Karpas-422 (cell line): ENCODE data around the gene KLHL18. TPM values are rescaled to one million over a fixed set of nuclear protein-coding genes. Genes with fewer than 3 reads are reported as not detected.
"Not testable (repeated sequence)": the region's sequence is repeated elsewhere in the genome, so short reads cannot be mapped to it uniquely, and the experiment has no call there.

ENCODE experiments used
- DNase-seq: peaks from one replicate; pipeline ENCODE4 v3.0.0-alpha.2; 2015
- H2AFZ ChIP-seq: fragments of 200-600 bp; sonication (generic); 2 replicates; pipeline ENCODE4 v1.6.1; 2014; ENCODE audit warnings: antibody characterized with exemption, low read length, mixed read lengths
- H3K27ac ChIP-seq: fragments of 200-600 bp; sonication (generic); 2 replicates; pipeline ENCODE4 v1.5.1; 2014; ENCODE audit warnings: mild to moderate bottlenecking, low read length, moderate library complexity
- H3K27me3 ChIP-seq: fragments of 200-600 bp; sonication (generic); 2 replicates; pipeline ENCODE4 v1.6.1; 2014; ENCODE audit warnings: low read length, mixed read lengths
- H3K36me3 ChIP-seq: fragments of 200-600 bp; sonication (generic); 2 replicates; pipeline ENCODE4 v1.6.1; 2014; ENCODE audit warnings: low read length, mixed read lengths; ENCODE audit not compliant: insufficient read depth
- H3K4me1 ChIP-seq: fragments of 200-600 bp; sonication (generic); 2 replicates; pipeline ENCODE4 v1.6.1; 2014; ENCODE audit warnings: mild to moderate bottlenecking, low read length, mixed read lengths
- H3K4me2 ChIP-seq: fragments of 200-600 bp; sonication (generic); 2 replicates; pipeline ENCODE4 v1.6.1; 2014; ENCODE audit warnings: low read length, low read depth, mild to moderate bottlenecking; ENCODE audit not compliant: poor library complexity, severe bottlenecking
- H3K4me3 ChIP-seq: fragments of 200-600 bp; sonication (generic); 2 replicates; pipeline ENCODE4 v1.5.1; 2014; ENCODE audit warnings: mild to moderate bottlenecking, antibody characterized with exemption, low read length, mixed read lengths
- H3K79me2 ChIP-seq: fragments of 200-600 bp; sonication (generic); 2 replicates; pipeline ENCODE4 v1.6.1; 2014; ENCODE audit warnings: mild to moderate bottlenecking, low read length, mixed read lengths
- H3K9ac ChIP-seq: fragments of 200-600 bp; sonication (generic); 2 replicates; pipeline ENCODE4 v1.6.0; 2014; ENCODE audit warnings: low read length
- H3K9me2 ChIP-seq: fragments of 200-600 bp; sonication (generic), shearing (Covaris generic); replicated peaks from 2 replicates; pipeline ENCODE4 v1.6.0; 2014; ENCODE audit warnings: mild to moderate bottlenecking, low read length, moderate library complexity; ENCODE audit not compliant: insufficient read depth
- H3K9me3 ChIP-seq: fragments of 300-700, 200-600 bp; sonication (generic); 2 replicates; pipeline ENCODE4 v1.6.1; 2014; ENCODE audit warnings: low read length, mixed read lengths
- H4K20me1 ChIP-seq: fragments of 200-600 bp; sonication (generic); 2 replicates; pipeline ENCODE4 v1.6.1; 2014; ENCODE audit warnings: mild to moderate bottlenecking, antibody characterized with exemption, low read length, low read depth; ENCODE audit not compliant: insufficient read depth
- total RNA-seq: library from RNA; depleted of rRNA; stranded (reverse); fragments of >200 nt; shearing (Covaris generic); gene quantifications from 2 replicates; pipeline ENCODE4 v1.2.3, GENCODE V29; 2014; ENCODE audit warnings: low replicate concordance

KLHL18 gene
- total RNA-seq, 1 experiment from 2014 or later, result 15.6 TPM

- no peaks in the 10 kb centered on the region for H3K27me3 ChIP-seq
- peaks cover 81% of the 10 kb centered on the region for H3K79me2 ChIP-seq
- no peak for DNase-seq
- peaks cover 26% of the 10 kb centered on the region for H3K36me3 ChIP-seq
- H2AFZ ChIP-seq, result no peak overlapping the region
- no peak overlapping the region for H3K4me2 ChIP-seq
- no peaks in the 10 kb centered on the region for H3K9me2 ChIP-seq
- H4K20me1 ChIP-seq, result no peaks in the 10 kb centered on the region
- H3K9ac ChIP-seq, result no peak overlapping the region
- no peak overlapping the region for H3K4me3 ChIP-seq
- no peaks in the 10 kb centered on the region for H3K9me3 ChIP-seq
- peaks cover 44% of the 10 kb centered on the region for H3K4me1 ChIP-seq
- peak overlapping the region; percentile 17 for H3K27ac ChIP-seq
Measured at GRCh38 chr3:47310391-47310790, 27.6 kb downstream of the KLHL18 start.

- Histone ChIP-seq H2AFZ (no peak overlapping the region), H3K4me1 (peaks cover 38% of the 10 kb centered on the region), H4K20me1 (no peaks in the 10 kb centered on the region), H3K79me2 (peaks cover 71% of the 10 kb centered on the region), H3K9me2 (no peaks in the 10 kb centered on the region), H3K4me3 (no peak overlapping the region), H3K27ac (peak overlapping the region; percentile 62), H3K9ac (no peak overlapping the region), H3K4me2 (peak overlapping the region; percentile 30), H3K36me3 (peaks cover 6% of the 10 kb centered on the region; the same call in 1 of the 2 replicates), H3K27me3 (no peaks in the 10 kb centered on the region), H3K9me3 (no peaks in the 10 kb centered on the region)
- DNase-seq, result no peak
Measured at GRCh38 chr3:47313341-47314055, 30.8 kb downstream of the KLHL18 start.

GRCh38 chr3:47314056-47314764 lies 31.5 kb downstream of the KLHL18 start:
- no peak overlapping the region for H3K4me2 ChIP-seq
- peaks cover 78% of the 10 kb centered on the region for H3K79me2 ChIP-seq
- H2AFZ ChIP-seq, result no peak overlapping the region
- no peak for DNase-seq
- no peak overlapping the region for H3K9ac ChIP-seq
- peaks cover 10% of the 10 kb centered on the region; the same call in 1 of the 2 replicates for H3K36me3 ChIP-seq
- H3K4me3 ChIP-seq, result no peak overlapping the region
- H4K20me1 ChIP-seq, result no peaks in the 10 kb centered on the region
- no peaks in the 10 kb centered on the region for H3K27me3 ChIP-seq
- no peaks in the 10 kb centered on the region for H3K9me2 ChIP-seq
- peak overlapping the region; percentile 62 for H3K27ac ChIP-seq
- H3K4me1 ChIP-seq, result peaks cover 38% of the 10 kb centered on the region
- H3K9me3 ChIP-seq, result no peaks in the 10 kb centered on the region

GRCh38 chr3:47315069-47315647 lies 32.4 kb downstream of the KLHL18 start:
- no peak for DNase-seq
- Histone ChIP-seq H3K79me2 (peaks cover 79% of the 10 kb centered on the region), H3K9ac (no peak overlapping the region), H3K4me1 (peaks cover 47% of the 10 kb centered on the region), H3K9me2 (no peaks in the 10 kb centered on the region), H2AFZ (no peak overlapping the region), H3K27me3 (no peaks in the 10 kb centered on the region), H3K9me3 (no peaks in the 10 kb centered on the region), H4K20me1 (no peaks in the 10 kb centered on the region), H3K4me3 (no peak overlapping the region), H3K27ac (0 out of 2 replicates have a peak overlapping the region, but pooled peaks have one; percentile 3), H3K4me2 (no peak overlapping the region), H3K36me3 (peaks cover 20% of the 10 kb centered on the region; the same call in 1 of the 2 replicates)

GRCh38 chr3:47316151-47316550 lies 33.4 kb downstream of the KLHL18 start:
- H3K9me2 ChIP-seq, DNase-seq, H2AFZ ChIP-seq, H3K4me3 ChIP-seq, H3K9me3 ChIP-seq, H3K4me2 ChIP-seq, H4K20me1 ChIP-seq, H3K27ac ChIP-seq, H3K27me3 ChIP-seq, H3K9ac ChIP-seq: not testable (repeated sequence)
- H3K36me3 ChIP-seq, result peaks cover 26% of the 10 kb centered on the region; the same call in 1 of the 2 replicates
- H3K4me1 ChIP-seq, result peaks cover 37% of the 10 kb centered on the region
- peaks cover 69% of the 10 kb centered on the region for H3K79me2 ChIP-seq

- DNase-seq, result no peak
- Histone ChIP-seq H3K27me3 (no peaks in the 10 kb centered on the region), H3K4me1 (peaks cover 12% of the 10 kb centered on the region), H3K9me2 (no peaks in the 10 kb centered on the region), H4K20me1 (no peaks in the 10 kb centered on the region), H3K9ac (no peak overlapping the region), H3K79me2 (peaks cover 48% of the 10 kb centered on the region), H3K9me3 (no peaks in the 10 kb centered on the region), H3K4me2 (no peak overlapping the region), H3K36me3 (peaks cover 47% of the 10 kb centered on the region; the same call in 1 of the 2 replicates), H3K4me3 (no peak overlapping the region), H3K27ac (no peak overlapping the region), H2AFZ (no peak overlapping the region)
Measured at GRCh38 chr3:47318916-47319315, 36.2 kb downstream of the KLHL18 start.

- no peaks in the 10 kb centered on the region for H3K9me2 ChIP-seq
- H3K9ac ChIP-seq, result no peak overlapping the region
- no peak overlapping the region for H3K4me2 ChIP-seq
- H3K79me2 ChIP-seq, result peaks cover 43% of the 10 kb centered on the region
- H3K4me3 ChIP-seq, result no peak overlapping the region
- peaks cover 52% of the 10 kb centered on the region; the same call in 1 of the 2 replicates for H3K36me3 ChIP-seq
- no peaks in the 10 kb centered on the region for H4K20me1 ChIP-seq
- no peaks in the 10 kb centered on the region for H3K9me3 ChIP-seq
- no peak overlapping the region for H2AFZ ChIP-seq
- peak overlapping the region; percentile 22; the same call in 1 of the 2 replicates for H3K27ac ChIP-seq
- no peaks in the 10 kb centered on the region for H3K27me3 ChIP-seq
- DNase-seq, result no peak
- H3K4me1 ChIP-seq, result peaks cover 9% of the 10 kb centered on the region; the same call in 1 of the 2 replicates
Measured at GRCh38 chr3:47319956-47320355, 37.2 kb downstream of the KLHL18 start.
